H1 (cell line): Measurements from ENCODE around the gene MICALL1. TPM values are rescaled to one million over a fixed set of nuclear protein-coding genes. Genes with fewer than 3 reads are reported as not detected.
A peak's percentile ranks its signal among the peaks of the same experiment; 100 is the strongest.

Source experiments
- CTCF ChIA-PET: fragments of 300-600 bp; sonication (Branson Sonifier 250); formaldehyde crosslinking; loops from one replicate; lab custom pipeline; 2021; ENCODE audit not compliant: partially characterized antibody; lab: Charles Lee
- POLR2A ChIA-PET: fragments of 300-600 bp; sonication (Branson Sonifier 250); formaldehyde crosslinking; loops from one replicate; lab custom pipeline; 2021; ENCODE audit warnings: inconsistent platforms; ENCODE audit not compliant: partially characterized antibody; lab: Charles Lee
- DNase-seq, 2 experiments: peaks; one replicate each; pipeline versions ENCODE4 v3.0.0 to v3.0.0-alpha.2; 2010 to 2022; ENCODE audit warnings: low spot score in 2 of 2, low read depth in 1 of 2, mixed read lengths in 1 of 2
- FAIRE-seq: peaks from 2 replicates; lab custom pipeline; 2011; peaks lifted over from hg19 to GRCh38; lab: Jason Lieb, UNC
- H2AFZ ChIP-seq: 2 replicates; pipeline ENCODE4 v1.8.1; 2012; ENCODE audit warnings: low read length, inconsistent platforms
- H2AK5ac ChIP-seq: 2 replicates; pipeline ENCODE4 v1.6.1; 2013; ENCODE audit warnings: low read depth, low read length
- H2BK120ac ChIP-seq: replicated peaks from 2 replicates; pipeline ENCODE3; 2013; ENCODE audit warnings: low read depth, low read length, inconsistent platforms
- H2BK12ac ChIP-seq: 2 replicates; pipeline ENCODE4 v1.6.1; 2013; ENCODE audit warnings: low read depth, low read length
- H2BK15ac ChIP-seq: 2 replicates; pipeline ENCODE4 v1.6.1; 2013; ENCODE audit warnings: low read length
- H2BK20ac ChIP-seq: 2 replicates; pipeline ENCODE4 v1.6.1; 2013; ENCODE audit warnings: low read length
- H2BK5ac ChIP-seq: 2 replicates; pipeline ENCODE4 v1.6.1; 2013; ENCODE audit warnings: low read depth, low read length
- H3K14ac ChIP-seq: 2 replicates; pipeline ENCODE4 v1.6.1; 2013; ENCODE audit warnings: inconsistent platforms; ENCODE audit not compliant: insufficient read length
- H3K18ac ChIP-seq: 2 replicates; pipeline ENCODE4 v1.6.1; 2013; ENCODE audit warnings: low read length; ENCODE audit errors: extremely low read depth
- H3K23ac ChIP-seq: 2 replicates; pipeline ENCODE4 v1.6.1; 2013; ENCODE audit warnings: inconsistent platforms; ENCODE audit not compliant: insufficient read length
- H3K23me2 ChIP-seq: 2 replicates; pipeline ENCODE4 v1.6.1; 2013; ENCODE audit warnings: low read depth, low read length
- H3K27ac ChIP-seq: 2 replicates; pipeline ENCODE4 v1.6.1; 2011; ENCODE audit warnings: low read depth, low read length, inconsistent platforms
- H3K27me3 ChIP-seq, 4 experiments: replicated peaks in 1 of 4; 1 replicate in 1 of 4; 2 replicates in 3 of 4; pipeline versions ENCODE4 v1.6.1 to v1.8.1; 2011 to 2013; ENCODE audit warnings: low read length in 3 of 4, mild to moderate bottlenecking in 3 of 4, inconsistent platforms in 2 of 4, mixed read lengths in 2 of 4, moderate library complexity in 1 of 4; ENCODE audit not compliant: control insufficient read depth in 3 of 4, insufficient read depth in 3 of 4; ENCODE audit errors: extremely low read depth in 1 of 4
- H3K36me3 ChIP-seq, 4 experiments: 2 replicates each; pipeline versions ENCODE4 v1.6.1 to v1.8.1; 2011 to 2013; ENCODE audit warnings: mild to moderate bottlenecking in 4 of 4, low read length in 3 of 4, moderate library complexity in 2 of 4, control low read depth in 1 of 4, inconsistent platforms in 1 of 4; ENCODE audit not compliant: insufficient read depth in 4 of 4, control insufficient read depth in 2 of 4
- H3K4ac ChIP-seq: replicated peaks from 2 replicates; pipeline ENCODE3; 2013; ENCODE audit warnings: low read length, low read depth, mixed read lengths, inconsistent platforms; ENCODE audit not compliant: insufficient read length
- H3K4me1 ChIP-seq, 4 experiments: replicated peaks in 1 of 4; 1 replicate in 1 of 4; 2 replicates in 3 of 4; pipeline versions ENCODE4 v1.6.1 to v1.8.1; 2011 to 2013; ENCODE audit warnings: low read length in 3 of 4, inconsistent platforms in 2 of 4, mixed read lengths in 1 of 4; ENCODE audit not compliant: insufficient read depth in 4 of 4, control insufficient read depth in 3 of 4
- H3K4me2 ChIP-seq, 2 experiments: 2 replicates each; pipeline versions ENCODE4 v1.6.1 to v1.8.1; 2011 to 2013; ENCODE audit warnings: low read depth in 2 of 2, low read length in 2 of 2, control low read depth in 1 of 2, inconsistent platforms in 1 of 2, mild to moderate bottlenecking in 1 of 2; ENCODE audit not compliant: insufficient read depth in 1 of 2
- H3K4me3 ChIP-seq, 4 experiments: fragments of 200-600, 300-600 bp in 1 of 4; sonication (generic), shearing (Covaris generic), sonication (Bioruptor Twin) in 1 of 4; 2 replicates each; pipeline versions ENCODE4 v1.5.1 to v1.8.1; 2011 to 2016; ENCODE audit warnings: low read length in 4 of 4, low read depth in 3 of 4, control low read depth in 2 of 4, inconsistent platforms in 2 of 4, mild to moderate bottlenecking in 2 of 4, mixed read lengths in 1 of 4, moderate library complexity in 1 of 4; ENCODE audit not compliant: insufficient read depth in 2 of 4; ENCODE audit errors: extremely low read depth in 1 of 4
- H3K56ac ChIP-seq: replicated peaks from 2 replicates; pipeline ENCODE3; 2013; ENCODE audit warnings: low read depth, mild to moderate bottlenecking, mixed read lengths, low read length, inconsistent platforms; ENCODE audit not compliant: insufficient read length
- H3K79me1 ChIP-seq: 2 replicates; pipeline ENCODE4 v1.6.1; 2013; ENCODE audit warnings: low read depth, low read length, control low read depth
- H3K79me2 ChIP-seq, 2 experiments: 2 replicates each; pipeline versions ENCODE4 v1.6.1 to v1.8.1; 2012 to 2013; ENCODE audit warnings: low read length in 2 of 2, mild to moderate bottlenecking in 2 of 2, inconsistent platforms in 1 of 2; ENCODE audit not compliant: insufficient read depth in 2 of 2, control insufficient read depth in 1 of 2
- H3K9ac ChIP-seq, 4 experiments: replicated peaks in 1 of 4; 1 replicate in 1 of 4; 2 replicates in 3 of 4; pipeline versions ENCODE4 v1.6.1 to v1.8.1; 2011 to 2013; ENCODE audit warnings: low read depth in 3 of 4, low read length in 3 of 4, control low read depth in 2 of 4, mild to moderate bottlenecking in 2 of 4, moderate library complexity in 2 of 4, inconsistent platforms in 1 of 4; ENCODE audit errors: extremely low read depth in 1 of 4
- H3K9me3 ChIP-seq, 2 experiments: 2 replicates each; pipeline versions ENCODE4 v1.6.1 to v1.8.1; 2012 to 2013; ENCODE audit warnings: mild to moderate bottlenecking in 2 of 2, moderate library complexity in 2 of 2, control low read depth in 1 of 2, inconsistent platforms in 1 of 2, low read depth in 1 of 2, low read length in 1 of 2, mixed read lengths in 1 of 2; ENCODE audit not compliant: insufficient read depth in 2 of 2
- H4K20me1 ChIP-seq, 2 experiments: replicated peaks in 1 of 2; 2 replicates each; pipeline versions ENCODE3 to v1.8.1; 2011 to 2013; ENCODE audit warnings: inconsistent platforms in 2 of 2, low read length in 2 of 2, mild to moderate bottlenecking in 1 of 2; ENCODE audit not compliant: insufficient read depth in 2 of 2, control insufficient read depth in 1 of 2
- H4K5ac ChIP-seq: 2 replicates; pipeline ENCODE4 v1.6.1; 2013; ENCODE audit warnings: low read length, low read depth, mixed read lengths, inconsistent platforms; ENCODE audit not compliant: insufficient read length
- H4K8ac ChIP-seq: 2 replicates; pipeline ENCODE4 v1.8.0; 2013; ENCODE audit warnings: mild to moderate bottlenecking, moderate library complexity, low read length, inconsistent platforms; ENCODE audit not compliant: insufficient read depth; ENCODE audit errors: extremely low read depth
- H4K91ac ChIP-seq: replicated peaks from 2 replicates; pipeline ENCODE3; 2013; ENCODE audit warnings: low read length, mixed read lengths, inconsistent platforms; ENCODE audit not compliant: insufficient read length
- ATF3 ChIP-seq: IDR thresholded peaks from 2 replicates; pipeline ENCODE4 v1.6.1; 2011; ENCODE audit warnings: low read depth, mild to moderate bottlenecking, low read length; ENCODE audit not compliant: insufficient read depth
- BRCA1 ChIP-seq: IDR thresholded peaks from 2 replicates; pipeline ENCODE4 v1.6.1; 2012; ENCODE audit warnings: low read depth, low read length, improper control_type of control experiment
- EGR1 ChIP-seq: IDR thresholded peaks from 2 replicates; pipeline ENCODE4 v1.6.1; 2011; ENCODE audit warnings: low read depth, low read length, borderline replicate concordance
- HDAC6 ChIP-seq: IDR thresholded peaks from one replicate; pipeline ENCODE4 v1.7.1; 2012; ENCODE audit warnings: low read depth, mild to moderate bottlenecking, inconsistent platforms, low read length, moderate library complexity
- JUN ChIP-seq: IDR thresholded peaks from 2 replicates; pipeline ENCODE4 v1.6.1; 2011; ENCODE audit warnings: low read depth, mild to moderate bottlenecking, improper control_type of control experiment, low read length
- KDM4A ChIP-seq: IDR thresholded peaks from one replicate; pipeline ENCODE4 v1.7.1; 2012; ENCODE audit warnings: low read depth, mild to moderate bottlenecking, moderate library complexity, low read length, inconsistent platforms; ENCODE audit not compliant: severe bottlenecking
- TCF12 ChIP-seq: IDR thresholded peaks from 2 replicates; pipeline ENCODE4 v1.6.1; 2011; ENCODE audit warnings: low read depth, mild to moderate bottlenecking, low read length
- USF2 ChIP-seq: IDR thresholded peaks from 2 replicates; pipeline ENCODE4 v1.6.1; 2011; ENCODE audit warnings: low read length, improper control_type of control experiment
- WGBS, 2 experiments: shearing (Covaris generic) in 1 of 2; methylation state at CpG; one replicate each; pipeline versions ENCODE4 v1.1.6 to v1.1.7; 2013 to 2015; ENCODE audit warnings: low lambda C conversion rate in 2 of 2, mixed read lengths in 2 of 2, inconsistent platforms in 1 of 2, low coverage in 1 of 2, missing lambda C conversion rate in 1 of 2; ENCODE audit not compliant: insufficient replicate concordance in 2 of 2, insufficient coverage in 1 of 2, insufficient read length in 1 of 2; ENCODE audit errors: extremely low coverage in 1 of 2, missing lambda C conversion rate in 1 of 2; 5-methylcytosine and 5-hydroxymethylcytosine counted together
- polyA plus RNA-seq, 7 experiments: library from polyadenylated mRNA; depleted of rRNA in 3 of 7; stranded (reverse) in 5 of 7; unstranded in 2 of 7; fragments of >200 nt in 5 of 7; fragments of 200-250 nt in 2 of 7; gene quantifications; 1 replicate in 5 of 7; 2 replicates in 1 of 7; 4 replicates in 1 of 7; pipeline versions ENCODE4 v1.2.1 to v1.2.3, GENCODE V29; 2011 to 2013; ENCODE audit warnings: missing spikeins in 2 of 7, mixed read lengths in 2 of 7
- total RNA-seq: library from RNA; stranded (reverse); fragmentation: NEBNext Ultra II Directional; extraction: Animal tissue kit (Norgen Biotek cat#: 25700); gene quantifications from 2 replicates; pipeline ENCODE4 v1.2.1, GENCODE V29; 2021

Gene MICALL1
- total and polyA plus RNA-seq, 2 of the 8 experiments (the other 6 are each of a cell fraction or from before 2014, with no cell fraction given), result 17.7 to 32.1 TPM

- H2AK5ac ChIP-seq, result no peak overlapping the region
- H3K23ac ChIP-seq, result no peak overlapping the region
- H2BK12ac ChIP-seq, result peak overlapping the region; percentile 92; the same call in 1 of the 2 replicates
- CTCF ChIA-PET, result interaction anchor here (0.6 to 3.9 kb wide), 19 partner anchors 11 to 1918 kb away, joined by 3 to 20 read pairs (median 4); partner anchors contain the start of genes C22orf23 and POLR2F
- FAIRE-seq, result no peak
- H3K79me1 ChIP-seq, result no peaks in the 10 kb centered on the region
- no peak overlapping the region for H3K14ac ChIP-seq
- no peak overlapping the region for H2AFZ ChIP-seq
- H2BK15ac ChIP-seq, result no peak overlapping the region; the same call in 1 of the 2 replicates
- H3K79me2 ChIP-seq, result no peaks in the 10 kb centered on the region
- POLR2A ChIA-PET, result interaction anchor here (0.9 to 4.8 kb wide), 4 partner anchors 9 to 178 kb away, joined by 3 to 26 read pairs (median 6); a partner anchor contains a TSS
- H2BK20ac ChIP-seq, result no peak overlapping the region
- H4K8ac ChIP-seq, result no peak overlapping the region; the same call in 1 of the 2 replicates
- no peaks in the 10 kb centered on the region; a peak in 1 of 8 replicates for H3K36me3 ChIP-seq
- peak overlapping the region; percentile 24 to 55 (median 40) for H3K4me3 ChIP-seq
- peaks cover 2 to 4% of the 10 kb centered on the region in 2 experiments for H4K20me1 ChIP-seq
- H3K4ac ChIP-seq, result no peak overlapping the region
- H2BK5ac ChIP-seq, result peak overlapping the region; percentile 78; the same call in 1 of the 2 replicates
- no peak overlapping the region for H4K91ac ChIP-seq
- H3K56ac ChIP-seq, result no peak overlapping the region
- H4K5ac ChIP-seq, result no peak overlapping the region
- no peak overlapping the region for H3K27ac ChIP-seq
- peak overlapping the region; percentile 83 to 88 for H3K4me2 ChIP-seq
- no peak overlapping the region; a peak in 1 of 7 replicates for H3K9ac ChIP-seq
- H3K4me1 ChIP-seq, result peaks cover 0 to 30% (median 14%) of the 10 kb centered on the region in 4 experiments; a peak in 6 of 7 replicates
- peaks cover 13% of the 10 kb centered on the region; the same call in 1 of the 2 replicates for H3K23me2 ChIP-seq
- H3K18ac ChIP-seq, result peak overlapping the region; percentile 71
- H2BK120ac ChIP-seq, result no peak overlapping the region
- DNase-seq, result peak in 1 of 2 experiments; percentile 96
- no peaks in the 10 kb centered on the region for H3K9me3 ChIP-seq
- WGBS, 2 experiments, result 8% methylated on average over 59 of the region's 84 CpGs; no CpG with 5 or more reads in 1 of the 2 experiments
- peaks cover 0 to 19% (median 12%) of the 10 kb centered on the region in 4 experiments; a peak in 5 of 7 replicates for H3K27me3 ChIP-seq
- TF ChIP-seq HDAC6 (no peak), USF2 (no peak), BRCA1 (no peak), JUN (no peak), TCF12 (peak; percentile 15; the same call in 1 of the 2 replicates), ATF3 (no peak), KDM4A (peak; percentile 32), EGR1 (no peak)
Measured at GRCh38 chr22:37982938-37983859, 77.1 kb downstream of the MICALL1 start.
